Nephron (organoid): ENCODE results near the gene KAT7.

Experiments used
- H3K27ac Mint-ChIP-seq, 3 experiments: 2 replicates each; pipeline ENCODE4 v1.8.0; 2020; ENCODE audit warnings: mixed read lengths in 3 of 3, mild to moderate bottlenecking in 2 of 3, moderate library complexity in 1 of 3
- H3K27me3 Mint-ChIP-seq: 2 replicates; pipeline ENCODE4 v1.8.0; 2021; ENCODE audit warnings: low read depth, mild to moderate bottlenecking, moderate library complexity, mixed read lengths
- H3K36me3 Mint-ChIP-seq: 2 replicates; pipeline ENCODE4 v1.8.0; 2020; ENCODE audit warnings: low read depth, mixed read lengths
- H3K4me1 Mint-ChIP-seq: 2 replicates; pipeline ENCODE4 v1.8.0; 2020; ENCODE audit warnings: mixed read lengths
- H3K4me3 Mint-ChIP-seq, 3 experiments: 2 replicates each; pipeline ENCODE4 v1.8.0; 2020; ENCODE audit warnings: mild to moderate bottlenecking in 3 of 3, mixed read lengths in 3 of 3, moderate library complexity in 2 of 3
- H3K9me3 Mint-ChIP-seq: 2 replicates; pipeline ENCODE4 v1.8.0; 2020; ENCODE audit warnings: mixed read lengths
- TF ChIP-seq, protein P1 (sequence below), 3 experiments: fragments of 200-600 bp; sonication (generic); IDR thresholded peaks; one replicate each; pipeline ENCODE4 v1.5.0; 2021; ENCODE audit warnings: antibody characterized with exemption in 3 of 3; ENCODE audit not compliant: unreplicated experiment in 3 of 3

KAT7 gene

GRCh38 chr17:49829026-49829425 lies 40.5 kb downstream of the KAT7 start:
- Mint-ChIP-seq H3K27ac (no peak overlapping the region), H3K27me3 (no peaks in the 10 kb centered on the region), H3K4me3 (no peak overlapping the region), H3K9me3 (no peaks in the 10 kb centered on the region), H3K4me1 (no peaks in the 10 kb centered on the region), H3K36me3 (peaks cover 67% of the 10 kb centered on the region)
- TF ChIP-seq, protein P1, sequence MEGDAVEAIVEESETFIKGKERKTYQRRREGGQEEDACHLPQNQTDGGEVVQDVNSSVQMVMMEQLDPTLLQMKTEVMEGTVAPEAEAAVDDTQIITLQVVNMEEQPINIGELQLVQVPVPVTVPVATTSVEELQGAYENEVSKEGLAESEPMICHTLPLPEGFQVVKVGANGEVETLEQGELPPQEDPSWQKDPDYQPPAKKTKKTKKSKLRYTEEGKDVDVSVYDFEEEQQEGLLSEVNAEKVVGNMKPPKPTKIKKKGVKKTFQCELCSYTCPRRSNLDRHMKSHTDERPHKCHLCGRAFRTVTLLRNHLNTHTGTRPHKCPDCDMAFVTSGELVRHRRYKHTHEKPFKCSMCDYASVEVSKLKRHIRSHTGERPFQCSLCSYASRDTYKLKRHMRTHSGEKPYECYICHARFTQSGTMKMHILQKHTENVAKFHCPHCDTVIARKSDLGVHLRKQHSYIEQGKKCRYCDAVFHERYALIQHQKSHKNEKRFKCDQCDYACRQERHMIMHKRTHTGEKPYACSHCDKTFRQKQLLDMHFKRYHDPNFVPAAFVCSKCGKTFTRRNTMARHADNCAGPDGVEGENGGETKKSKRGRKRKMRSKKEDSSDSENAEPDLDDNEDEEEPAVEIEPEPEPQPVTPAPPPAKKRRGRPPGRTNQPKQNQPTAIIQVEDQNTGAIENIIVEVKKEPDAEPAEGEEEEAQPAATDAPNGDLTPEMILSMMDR (IDR thresholded peaks at IDR 0.05; ENCODE audit: unreplicated experiment in 3 of 3), result no peak

DNA sequence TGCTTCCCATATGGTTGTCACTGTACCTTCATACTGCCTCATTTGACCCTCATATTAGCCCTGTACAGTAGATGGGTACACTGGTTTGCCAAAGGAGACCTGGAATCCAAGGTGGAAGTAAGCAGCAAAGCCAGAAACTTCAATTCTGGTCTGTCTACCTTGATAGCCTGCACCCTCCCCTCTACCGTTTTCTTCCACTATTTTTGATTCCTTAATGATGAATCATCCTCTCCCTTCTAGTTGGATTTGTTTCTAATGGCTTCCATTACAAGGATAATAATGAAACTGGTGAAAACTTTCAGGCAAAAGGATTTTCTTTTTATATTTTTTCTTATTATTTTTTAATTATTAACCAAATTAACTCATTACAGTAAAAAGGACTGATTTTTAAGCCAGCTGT lies 42.1 kb downstream of the KAT7 start:
- Mint-ChIP-seq H3K27me3 (no peaks in the 10 kb centered on the region), H3K27ac (no peak overlapping the region), H3K36me3 (peaks cover 65% of the 10 kb centered on the region), H3K4me1 (peaks cover 5% of the 10 kb centered on the region), H3K9me3 (no peaks in the 10 kb centered on the region), H3K4me3 (no peak overlapping the region)
- TF ChIP-seq, protein P1 (IDR thresholded peaks at IDR 0.05; ENCODE audit: unreplicated experiment in 3 of 3), result no peak

GRCh38 chr17:49832840-49833599 lies 44.5 kb downstream of the KAT7 start:
- H3K4me3 Mint-ChIP-seq, result no peak overlapping the region
- no peak overlapping the region for H3K27ac Mint-ChIP-seq
- TF ChIP-seq, protein P1 (IDR thresholded peaks at IDR 0.05; ENCODE audit: unreplicated experiment in 3 of 3), result no peak
- H3K27me3 Mint-ChIP-seq, result no peaks in the 10 kb centered on the region
- H3K36me3 Mint-ChIP-seq, result peaks cover 54% of the 10 kb centered on the region
- no peaks in the 10 kb centered on the region for H3K9me3 Mint-ChIP-seq
- H3K4me1 Mint-ChIP-seq, result peaks cover 14% of the 10 kb centered on the region

- peaks cover 14% of the 10 kb centered on the region for H3K4me1 Mint-ChIP-seq
- no peaks in the 10 kb centered on the region for H3K9me3 Mint-ChIP-seq
- TF ChIP-seq, protein P1 (IDR thresholded peaks at IDR 0.05; ENCODE audit: unreplicated experiment in 3 of 3), result no peak
- no peak overlapping the region for H3K27ac Mint-ChIP-seq
- peaks cover 44% of the 10 kb centered on the region for H3K36me3 Mint-ChIP-seq
- H3K27me3 Mint-ChIP-seq, result no peaks in the 10 kb centered on the region
- H3K4me3 Mint-ChIP-seq, result no peak overlapping the region
Observed at GRCh38 chr17:49834118-49834743, 45.8 kb downstream of the KAT7 start.

DNA sequence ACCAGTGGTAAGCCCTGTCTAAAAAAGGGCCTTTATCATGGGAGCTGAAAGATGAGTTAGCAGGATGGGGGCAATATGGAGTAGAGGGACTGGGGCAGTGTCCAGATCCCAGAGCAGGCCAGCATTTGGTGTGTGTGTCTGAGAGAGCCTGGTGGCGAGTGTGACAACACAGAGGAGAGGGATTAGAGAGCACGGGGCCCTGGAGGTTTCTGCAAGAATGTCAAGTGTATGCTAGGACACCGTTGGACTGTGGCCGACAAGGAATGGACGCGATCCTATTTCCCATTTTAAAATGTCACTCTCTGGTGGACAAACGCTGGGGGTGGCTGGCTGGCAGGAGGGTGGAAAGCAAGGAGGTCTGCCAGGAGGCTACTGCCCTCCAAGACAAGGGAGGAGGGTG lies 47.0 kb downstream of the KAT7 start:
- Mint-ChIP-seq H3K9me3 (no peaks in the 10 kb centered on the region), H3K27ac (peak overlapping the region; percentile 82 to 91 (median 84)), H3K4me3 (no peak overlapping the region), H3K4me1 (peaks cover 14% of the 10 kb centered on the region), H3K36me3 (peaks cover 38% of the 10 kb centered on the region), H3K27me3 (no peaks in the 10 kb centered on the region)
- TF ChIP-seq, protein P1 (IDR thresholded peaks at IDR 0.05; ENCODE audit: unreplicated experiment in 3 of 3), result no peak
